IMR-90 (cell line): ENCODE data around the gene KCNMB2. TPM values are rescaled to one million over a fixed set of nuclear protein-coding genes. Genes with fewer than 3 reads are reported as not detected.

Source experiments
- ATAC-seq: fragments of 200-7000 bp; cut with Tn5 transposase; 2 replicates; pipeline ENCODE4 v1.9.1; 2020; ENCODE audit warnings: low read depth, mild to moderate bottlenecking, moderate library complexity
- BruUV-seq: library from RNA; stranded (reverse); fragments of 400-500 nt; replicated peaks from 2 replicates; lab custom pipeline; 2021; lab: Mats Ljungman, UMichigan
- CTCF ChIA-PET: fragments of 300-600 bp; formaldehyde crosslinking; extraction: SDS; loops from one replicate; lab custom pipeline; 2021; ENCODE audit warnings: antibody characterized with exemption; lab: Yijun Ruan, JAX
- POLR2A ChIA-PET: fragments of 300-600 bp; sonication (Branson Sonifier 250); formaldehyde crosslinking; loops from one replicate; lab custom pipeline; 2022; ENCODE audit warnings: antibody characterized with exemption; ENCODE audit not compliant: unreplicated experiment; lab: Charles Lee
- DNase-seq: peaks from one replicate; pipeline ENCODE4 v3.0.0; 2013
- H2AFZ ChIP-seq: replicated peaks from 2 replicates; pipeline ENCODE3; 2013; ENCODE audit warnings: low read length, mild to moderate bottlenecking; ENCODE audit not compliant: poor library complexity
- H2AK5ac ChIP-seq: 2 replicates; pipeline ENCODE4 v1.6.1; 2013; ENCODE audit warnings: low read depth, low read length, inconsistent platforms
- H2AK9ac ChIP-seq: replicated peaks from 2 replicates; pipeline ENCODE3; 2013; ENCODE audit warnings: mild to moderate bottlenecking, low read depth, low read length, moderate library complexity; ENCODE audit not compliant: poor library complexity
- H2BK120ac ChIP-seq: 2 replicates; pipeline ENCODE4 v1.6.1; 2013; ENCODE audit warnings: low read depth, low read length, inconsistent platforms
- H2BK15ac ChIP-seq: 3 replicates; pipeline ENCODE4 v1.6.1; 2013; ENCODE audit warnings: low read depth, low read length, inconsistent platforms
- H2BK20ac ChIP-seq: 2 replicates; pipeline ENCODE4 v1.6.1; 2013; ENCODE audit warnings: low read depth, mild to moderate bottlenecking, inconsistent platforms, low read length, moderate library complexity
- H2BK5ac ChIP-seq: 2 replicates; pipeline ENCODE4 v1.6.1; 2013; ENCODE audit warnings: mild to moderate bottlenecking, low read depth, low read length, inconsistent platforms; ENCODE audit not compliant: poor library complexity, severe bottlenecking
- H3K14ac ChIP-seq: replicated peaks from 2 replicates; pipeline ENCODE4 v1.6.1; 2013; ENCODE audit warnings: low read depth, low read length, inconsistent platforms
- H3K18ac ChIP-seq: 2 replicates; pipeline ENCODE4 v1.6.1; 2013; ENCODE audit warnings: low read depth, low read length, control low read depth
- H3K23ac ChIP-seq: 2 replicates; pipeline ENCODE4 v1.6.1; 2013; ENCODE audit warnings: low read depth, low read length, inconsistent platforms
- H3K27ac ChIP-seq: 2 replicates; pipeline ENCODE4 v1.5.1; 2013; ENCODE audit warnings: mild to moderate bottlenecking, control low read depth, low read length; ENCODE audit not compliant: insufficient read depth
- H3K27me3 ChIP-seq: 2 replicates; pipeline ENCODE4 v1.6.1; 2013; ENCODE audit warnings: low read length; ENCODE audit not compliant: control insufficient read depth, insufficient read depth
- H3K36me3 ChIP-seq: 2 replicates; pipeline ENCODE4 v1.6.1; 2013; ENCODE audit warnings: low read length, mixed read lengths; ENCODE audit not compliant: control insufficient read depth, insufficient read depth
- H3K4ac ChIP-seq: 2 replicates; pipeline ENCODE4 v1.6.1; 2013; ENCODE audit warnings: low read depth, low read length, inconsistent platforms
- H3K4me1 ChIP-seq: 2 replicates; pipeline ENCODE4 v1.6.1; 2013; ENCODE audit warnings: low read length, mixed read lengths; ENCODE audit not compliant: control insufficient read depth, insufficient read depth
- H3K4me2 ChIP-seq: 2 replicates; pipeline ENCODE4 v1.6.1; 2013; ENCODE audit warnings: low read depth, mild to moderate bottlenecking, control low read depth, low read length, moderate library complexity
- H3K4me3 ChIP-seq: 2 replicates; pipeline ENCODE4 v1.5.1; 2013; ENCODE audit warnings: low read depth, mild to moderate bottlenecking, control low read depth, low read length, moderate library complexity; ENCODE audit not compliant: insufficient read depth
- H3K56ac ChIP-seq: 2 replicates; pipeline ENCODE4 v1.6.1; 2013; ENCODE audit warnings: low read length, inconsistent platforms; ENCODE audit not compliant: insufficient read depth; ENCODE audit errors: extremely low read depth
- H3K79me1 ChIP-seq, 2 experiments: 2 replicates each; pipeline ENCODE4 v1.6.1; 2013; ENCODE audit warnings: low read length in 2 of 2, inconsistent platforms in 1 of 2, low read depth in 1 of 2
- H3K9ac ChIP-seq: 2 replicates; pipeline ENCODE4 v1.6.1; 2013; ENCODE audit warnings: low read depth, low read length, control low read depth
- H3K9me1 ChIP-seq: 2 replicates; pipeline ENCODE4 v1.6.1; 2013; ENCODE audit warnings: low read length, inconsistent platforms; ENCODE audit not compliant: insufficient read depth
- H3K9me3 ChIP-seq: 2 replicates; pipeline ENCODE4 v1.6.1; 2013; ENCODE audit warnings: low read length; ENCODE audit not compliant: control insufficient read depth, insufficient read depth
- H4K20me1 ChIP-seq: 2 replicates; pipeline ENCODE4 v1.6.1; 2013; ENCODE audit warnings: low read length, inconsistent platforms; ENCODE audit not compliant: insufficient read depth
- H4K5ac ChIP-seq: 2 replicates; pipeline ENCODE4 v1.6.1; 2013; ENCODE audit warnings: mild to moderate bottlenecking, low read depth, low read length, control low read depth
- H4K8ac ChIP-seq, 2 experiments: 2 replicates each; pipeline ENCODE4 v1.6.1; 2013; ENCODE audit warnings: low read depth in 2 of 2, low read length in 2 of 2, control low read depth in 1 of 2, inconsistent platforms in 1 of 2
- H4K91ac ChIP-seq: 2 replicates; pipeline ENCODE4 v1.6.1; 2013; ENCODE audit warnings: low read depth, low read length, inconsistent platforms; ENCODE audit not compliant: insufficient read depth
- CEBPB ChIP-seq: IDR thresholded peaks from 2 replicates; pipeline ENCODE4 v1.6.1; 2012; ENCODE audit warnings: low read depth, low read length, improper control_type of control experiment
- CHD1 ChIP-seq: IDR thresholded peaks from 2 replicates; pipeline ENCODE4 v1.6.1; 2012; ENCODE audit warnings: low read depth, low read length, improper control_type of control experiment
- CTCF ChIP-seq: conservative IDR thresholded peaks from 2 replicates; pipeline ENCODE4 v1.5.1; 2012; ENCODE audit warnings: mild to moderate bottlenecking, low read depth, low read length, improper control_type of control experiment
- ELK1 ChIP-seq: fragments of 150-350 bp; IDR thresholded peaks from 2 replicates; pipeline ENCODE4 v1.6.1; 2016; ENCODE audit warnings: low read depth, mild to moderate bottlenecking, low read length, moderate library complexity, borderline replicate concordance
- FOS ChIP-seq: fragments of 150-350 bp; IDR thresholded peaks from 2 replicates; pipeline ENCODE4 v1.6.1; 2016; ENCODE audit warnings: low read depth, low read length
- MAFK ChIP-seq: IDR thresholded peaks from 2 replicates; pipeline ENCODE4 v1.6.1; 2012; ENCODE audit warnings: low read depth, low read length, improper control_type of control experiment
- MAZ ChIP-seq: IDR thresholded peaks from 2 replicates; pipeline ENCODE4 v1.6.1; 2012; ENCODE audit warnings: low read depth, mild to moderate bottlenecking, low read length, improper control_type of control experiment, moderate library complexity, borderline replicate concordance
- MXI1 ChIP-seq: IDR thresholded peaks from 2 replicates; pipeline ENCODE4 v1.6.1; 2012; ENCODE audit warnings: low read depth, mild to moderate bottlenecking, low read length, moderate library complexity, borderline replicate concordance
- NFE2L2 ChIP-seq: fragments of 150-350 bp; IDR thresholded peaks from 2 replicates; pipeline ENCODE4 v1.6.1; 2016; ENCODE audit warnings: low read depth, mild to moderate bottlenecking, low read length
- RAD21 ChIP-seq: IDR thresholded peaks from 2 replicates; pipeline ENCODE4 v1.6.1; 2012; ENCODE audit warnings: low read length, improper control_type of control experiment
- RCOR1 ChIP-seq: IDR thresholded peaks from 2 replicates; pipeline ENCODE4 v1.6.1; 2012; ENCODE audit warnings: mild to moderate bottlenecking, low read length, improper control_type of control experiment; ENCODE audit not compliant: insufficient replicate concordance
- RFX5 ChIP-seq: IDR thresholded peaks from 2 replicates; pipeline ENCODE4 v1.8.0; 2012; ENCODE audit warnings: low read depth, mild to moderate bottlenecking, low read length, moderate library complexity
- SMC3 ChIP-seq: fragments of 150-350 bp; IDR thresholded peaks from 2 replicates; pipeline ENCODE4 v1.6.1; 2016; ENCODE audit warnings: low read depth, mild to moderate bottlenecking, antibody characterized with exemption, low read length, moderate library complexity
- USF2 ChIP-seq: fragments of 150-350 bp; IDR thresholded peaks from 2 replicates; pipeline ENCODE4 v1.6.1; 2017; ENCODE audit warnings: mild to moderate bottlenecking, antibody characterized with exemption, low read length, low read depth
- WGBS, 2 experiments: methylation state at CpG; one replicate each; pipeline versions ENCODE4 v1.1.5 to v1.1.7; 2013; ENCODE audit warnings: missing lambda C conversion rate in 2 of 2; ENCODE audit not compliant: insufficient read length in 1 of 2; ENCODE audit errors: extremely low coverage in 2 of 2; 5-methylcytosine and 5-hydroxymethylcytosine counted together
- dilution Hi-C: fragments of 300-500 bp; cut with HindIII; formaldehyde crosslinking; loops from one replicate; pipeline ENCODE4 v1.14.3; 2018; ENCODE audit warnings: low sequenced_read_pairs; ENCODE audit not compliant: unreplicated experiment
- in situ Hi-C: fragments of 300-500 bp; cut with MboI; formaldehyde crosslinking; loops from 3 replicates; pipeline ENCODE4 v1.14.3; 2019; ENCODE audit warnings: low sequenced_read_pairs, inconsistent platforms, mixed read lengths
- intact Hi-C: fragments of 100-400 bp; cut with micrococcal nuclease; formaldehyde crosslinking; loops from 2 replicates; pipeline ENCODE4 v1.10.0; 2022
- polyA plus RNA-seq, 3 experiments: library from polyadenylated mRNA; depleted of rRNA; stranded (reverse); fragments of >200 nt; gene quantifications; 2 replicates each; pipeline ENCODE4 v1.2.3, GENCODE V29; 2012; ENCODE audit warnings: low replicate concordance in 1 of 3
- total RNA-seq: library from RNA; depleted of rRNA; stranded (reverse); fragments of >200 nt; gene quantifications from 2 replicates; pipeline ENCODE4 v1.2.3, GENCODE V29; 2012

The KCNMB2 gene
- total and polyA plus RNA-seq, 2 of the 4 experiments (the other 2 are of a cell fraction): not detected

- H3K4ac ChIP-seq: no peak overlapping the region
- H3K9me3 ChIP-seq: no peaks in the 10 kb centered on the region
- H2AK5ac ChIP-seq: no peak overlapping the region
- H3K9me1 ChIP-seq: no peaks in the 10 kb centered on the region
- H3K18ac ChIP-seq: no peak overlapping the region
- H3K36me3 ChIP-seq: no peaks in the 10 kb centered on the region
- no peak overlapping the region for H3K56ac ChIP-seq
- no peak overlapping the region for H2BK5ac ChIP-seq
- in situ Hi-C loops (no loop called here), intact Hi-C loops (no loop called here), dilution Hi-C loops (no loop called here)
- no peaks in the 10 kb centered on the region for H3K79me1 ChIP-seq
- no peak overlapping the region for H2BK120ac ChIP-seq
- H3K9ac ChIP-seq: no peak overlapping the region
- no peak overlapping the region for H4K5ac ChIP-seq
- DNase-seq (no peak), ATAC-seq (no peak)
- POLR2A ChIA-PET: no interaction called here
- H2AFZ ChIP-seq: no peak overlapping the region
- H3K4me2 ChIP-seq: no peak overlapping the region
- BruUV-seq: no TSS peak
- no peak overlapping the region for H3K23ac ChIP-seq
- H3K27ac ChIP-seq: no peak overlapping the region
- H4K8ac ChIP-seq: no peak overlapping the region
- no peak overlapping the region for H2BK15ac ChIP-seq
- WGBS, 2 experiments: no CpG with 5 or more reads among the region's 4 CpGs
- no peaks in the 10 kb centered on the region for H3K27me3 ChIP-seq
- no peaks in the 10 kb centered on the region for H4K20me1 ChIP-seq
- H2AK9ac ChIP-seq: no peak overlapping the region
- H2BK20ac ChIP-seq: no peak overlapping the region
- H3K4me1 ChIP-seq: no peaks in the 10 kb centered on the region
- TF ChIP-seq CTCF (no peak), MAZ (no peak), MXI1 (no peak), CHD1 (no peak), ELK1 (no peak), RAD21 (no peak), CEBPB (no peak), SMC3 (no peak), NFE2L2 (no peak), MAFK (no peak), FOS (no peak), RFX5 (no peak), USF2 (no peak), RCOR1 (no peak)
- H4K91ac ChIP-seq: no peak overlapping the region
- no peak overlapping the region for H3K4me3 ChIP-seq
- H3K14ac ChIP-seq: no peak overlapping the region
- CTCF ChIA-PET: no interaction called here
Observed at GRCh38 chr3:178588628-178589027, 52.4 kb downstream of the KCNMB2 start.
